ENCODE results near the gene XRN1. TPM values are rescaled to one million over a fixed set of nuclear protein-coding genes. Genes with fewer than 3 reads are reported as not detected.
"Not testable (repeated sequence)": the region's sequence is repeated elsewhere in the genome, so short reads cannot be mapped to it uniquely, and the experiment has no call there.

XRN1 gene
- total RNA-seq, 4 donors from 2014 or later = 23.4 to 48.1 (median 41.2) TPM

DNA sequence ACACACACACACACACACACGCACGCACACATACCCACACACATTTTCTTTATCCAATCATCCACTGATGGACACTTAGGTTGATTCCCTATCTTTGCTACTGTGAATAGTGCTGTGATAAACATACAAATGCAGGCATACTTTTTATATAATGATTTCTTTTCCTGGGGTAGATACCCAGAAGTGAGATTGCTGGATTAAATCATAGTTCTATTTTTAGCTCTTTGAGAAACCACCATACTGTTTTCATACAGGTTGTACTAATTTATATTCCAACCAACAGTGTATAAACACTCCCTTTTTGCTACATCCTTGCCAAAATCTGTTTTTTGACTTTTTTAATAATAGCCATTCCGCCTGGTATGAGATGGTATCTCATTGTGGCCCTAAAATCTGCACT is 127.9 kb downstream of the XRN1 start:
- TF ChIP-seq POLR2A (IDR thresholded peaks at IDR 0.05) (no peak), EP300 (IDR thresholded peaks at IDR 0.05) (no peak)
- TF ChIP-seq, protein P1, sequence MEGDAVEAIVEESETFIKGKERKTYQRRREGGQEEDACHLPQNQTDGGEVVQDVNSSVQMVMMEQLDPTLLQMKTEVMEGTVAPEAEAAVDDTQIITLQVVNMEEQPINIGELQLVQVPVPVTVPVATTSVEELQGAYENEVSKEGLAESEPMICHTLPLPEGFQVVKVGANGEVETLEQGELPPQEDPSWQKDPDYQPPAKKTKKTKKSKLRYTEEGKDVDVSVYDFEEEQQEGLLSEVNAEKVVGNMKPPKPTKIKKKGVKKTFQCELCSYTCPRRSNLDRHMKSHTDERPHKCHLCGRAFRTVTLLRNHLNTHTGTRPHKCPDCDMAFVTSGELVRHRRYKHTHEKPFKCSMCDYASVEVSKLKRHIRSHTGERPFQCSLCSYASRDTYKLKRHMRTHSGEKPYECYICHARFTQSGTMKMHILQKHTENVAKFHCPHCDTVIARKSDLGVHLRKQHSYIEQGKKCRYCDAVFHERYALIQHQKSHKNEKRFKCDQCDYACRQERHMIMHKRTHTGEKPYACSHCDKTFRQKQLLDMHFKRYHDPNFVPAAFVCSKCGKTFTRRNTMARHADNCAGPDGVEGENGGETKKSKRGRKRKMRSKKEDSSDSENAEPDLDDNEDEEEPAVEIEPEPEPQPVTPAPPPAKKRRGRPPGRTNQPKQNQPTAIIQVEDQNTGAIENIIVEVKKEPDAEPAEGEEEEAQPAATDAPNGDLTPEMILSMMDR (IDR thresholded peaks at IDR 0.05) = no peak
- H3K27ac ChIP-seq = no peak overlapping the region
- peaks cover 0 to 66% (median 0%) of the 10 kb centered on the region in 3 donors for H3K36me3 ChIP-seq
- H3K9me3 ChIP-seq = no peaks in the 10 kb centered on the region
- 92 to 98% methylated on average over 3 of the region's 3 CpGs for WGBS, 2 donors
- no peak overlapping the region for H3K4me3 ChIP-seq
- no peak for DNase-seq (ENCODE audit: low spot score in 2 of 2)
- no peaks in the 10 kb centered on the region for H3K4me1 ChIP-seq
- no peaks in the 10 kb centered on the region for H3K27me3 ChIP-seq

DNA sequence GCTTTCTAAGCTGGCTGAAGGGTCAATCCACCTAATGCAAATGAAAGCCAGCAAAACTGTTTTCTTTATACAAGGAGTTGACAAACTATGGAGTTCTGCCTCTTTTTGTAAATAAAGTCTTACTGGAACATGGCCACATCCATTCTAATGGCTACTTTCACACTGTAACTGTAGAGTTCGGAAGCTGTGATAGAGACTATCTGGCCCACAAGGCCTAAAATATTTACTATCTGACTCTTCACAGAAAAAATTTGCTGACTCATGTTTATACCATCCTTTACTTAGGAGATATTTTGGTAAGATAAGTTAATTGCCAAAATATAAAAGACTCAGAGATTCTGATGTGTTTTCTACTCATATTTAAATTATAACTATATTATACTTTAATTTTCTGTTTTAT is 128.7 kb downstream of the XRN1 start:
- no peaks in the 10 kb centered on the region for H3K9me3 ChIP-seq
- 85 to 91% methylated on average over 1 of the region's 1 CpG for WGBS, 2 donors

DNA sequence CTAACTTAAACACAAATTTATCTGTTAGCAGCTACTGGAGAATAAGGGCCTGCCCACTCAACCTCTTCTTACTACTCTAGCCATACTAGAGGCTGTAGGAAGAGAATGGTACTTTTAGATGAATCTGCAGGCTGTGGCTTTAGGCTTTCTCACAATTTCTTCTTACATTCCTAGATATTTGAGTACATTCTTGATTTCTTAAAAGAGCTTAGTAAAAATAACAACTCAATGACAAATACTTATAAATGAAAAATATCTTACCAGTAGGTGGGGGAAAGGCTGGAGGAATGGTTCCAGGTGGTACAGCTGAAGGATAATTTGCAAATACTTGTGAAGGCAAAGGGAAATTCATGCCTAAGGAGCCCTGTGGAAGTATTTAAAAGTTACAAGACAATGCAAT is 129.5 kb downstream of the XRN1 start:
- TF ChIP-seq POLR2A (IDR thresholded peaks at IDR 0.05) (no peak), EP300 (IDR thresholded peaks at IDR 0.05) (no peak)
- TF ChIP-seq, protein P1 (IDR thresholded peaks at IDR 0.05) = no peak
- H3K27me3 ChIP-seq = no peaks in the 10 kb centered on the region

More for the DNA sequence above, 128.7 kb downstream of the XRN1 start:
- H3K4me3 ChIP-seq = no peak overlapping the region
- H3K36me3 ChIP-seq = peaks cover 0 to 67% (median 0%) of the 10 kb centered on the region in 3 donors
- H3K27ac ChIP-seq = no peak overlapping the region
- no peaks in the 10 kb centered on the region for H3K27me3 ChIP-seq
- no peak for TF ChIP-seq POLR2A (IDR thresholded peaks at IDR 0.05)
- TF ChIP-seq, protein P1 (IDR thresholded peaks at IDR 0.05) = no peak
- TF ChIP-seq EP300 (IDR thresholded peaks at IDR 0.05) = no peak
- no peaks in the 10 kb centered on the region for H3K4me1 ChIP-seq
- DNase-seq (ENCODE audit: low spot score in 2 of 2) = no peak

DNA sequence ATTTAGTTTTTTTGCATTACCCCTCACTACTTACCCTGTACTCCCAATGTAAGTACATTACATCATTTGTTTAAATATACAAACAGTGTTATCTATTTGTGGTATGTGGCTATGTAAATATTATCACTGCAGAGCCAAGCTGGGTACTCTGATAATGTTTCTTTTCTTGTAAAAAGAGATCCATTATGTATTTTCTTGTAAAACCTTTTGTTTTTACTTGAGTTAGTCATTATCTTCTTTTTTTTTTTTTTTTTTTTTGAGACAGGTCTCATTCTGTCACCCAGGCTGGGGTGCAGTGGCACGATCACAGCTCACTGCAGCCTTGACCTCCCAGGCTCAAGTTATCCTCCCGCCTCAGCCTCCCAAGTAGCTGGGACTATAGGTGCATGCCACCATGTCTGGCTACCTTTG is 131.9 kb downstream of the XRN1 start:
- not testable (repeated sequence) for DNase-seq (ENCODE audit: low spot score in 2 of 2); H3K9me3 ChIP-seq; H3K4me1 ChIP-seq; H3K27ac ChIP-seq; H3K27me3 ChIP-seq; H3K4me3 ChIP-seq
- H3K36me3 ChIP-seq = peaks cover 0 to 76% (median 9%) of the 10 kb centered on the region in 3 donors
- WGBS, 2 donors = 92 to 98% methylated on average over 2 of the region's 2 CpGs

More for the DNA sequence above, 129.5 kb downstream of the XRN1 start:
- Histone ChIP-seq H3K36me3 (peaks cover 0 to 72% (median 4%) of the 10 kb centered on the region in 3 donors), H3K27ac (no peak overlapping the region), H3K4me3 (no peak overlapping the region), H3K9me3 (no peaks in the 10 kb centered on the region), H3K4me1 (no peaks in the 10 kb centered on the region)
- no peak for DNase-seq (ENCODE audit: low spot score in 2 of 2)

DNA sequence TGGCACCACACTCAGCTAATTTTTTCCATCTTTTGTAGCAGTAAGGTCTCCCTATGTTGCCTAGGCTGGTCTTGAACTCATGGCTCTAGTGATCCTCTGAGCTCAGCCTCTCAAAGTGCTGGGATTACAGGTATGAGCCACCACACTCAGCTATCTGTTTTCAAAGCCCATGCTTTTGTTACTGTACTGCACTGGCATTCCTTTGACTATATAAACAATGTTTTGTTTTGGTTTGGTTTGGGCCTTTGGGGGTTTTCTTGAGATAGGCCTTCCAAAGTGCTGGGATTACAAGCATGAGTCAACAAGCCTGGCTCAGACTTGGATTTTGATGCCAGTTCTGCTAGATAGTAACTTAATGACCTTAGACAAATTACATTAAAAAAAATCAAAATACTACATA is 132.8 kb downstream of the XRN1 start:
- peaks cover 0 to 79% (median 9%) of the 10 kb centered on the region in 3 donors for H3K36me3 ChIP-seq

DNA sequence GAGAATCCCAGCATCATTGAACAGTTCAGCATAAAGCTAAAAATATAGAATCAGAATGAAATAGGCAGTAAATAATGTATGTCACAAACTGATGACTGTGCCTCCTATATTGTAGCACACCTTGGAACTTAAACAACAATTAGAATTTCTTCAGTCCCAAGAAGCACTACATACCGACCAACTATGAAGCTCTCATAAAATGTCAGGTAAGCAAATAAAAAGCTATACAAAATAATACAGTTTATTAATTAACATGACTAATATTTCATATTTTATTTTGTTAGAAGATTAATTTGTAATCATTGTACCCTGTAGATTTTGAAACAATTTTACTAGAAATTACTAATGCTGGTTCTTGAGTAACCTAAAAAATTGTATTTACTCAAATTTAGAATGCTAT is 137.4 kb downstream of the XRN1 start:
- 99 to 100% methylated on average over 1 of the region's 1 CpG for WGBS, 2 donors
- Histone ChIP-seq H3K4me3 (no peak overlapping the region), H3K9me3 (no peaks in the 10 kb centered on the region), H3K27ac (no peak overlapping the region), H3K36me3 (peaks cover 0 to 65% (median 9%) of the 10 kb centered on the region in 3 donors), H3K27me3 (no peaks in the 10 kb centered on the region), H3K4me1 (no peaks in the 10 kb centered on the region)
- TF ChIP-seq, protein P1 (IDR thresholded peaks at IDR 0.05) = no peak
- TF ChIP-seq EP300 (IDR thresholded peaks at IDR 0.05) = no peak
- no peak for TF ChIP-seq POLR2A (IDR thresholded peaks at IDR 0.05)
- no peak for DNase-seq (ENCODE audit: low spot score in 2 of 2)

More for the DNA sequence above, 132.8 kb downstream of the XRN1 start:
- TF ChIP-seq EP300 (IDR thresholded peaks at IDR 0.05) (no peak), POLR2A (IDR thresholded peaks at IDR 0.05) (no peak)
- no peak for DNase-seq (ENCODE audit: low spot score in 2 of 2)
- Histone ChIP-seq H3K4me3 (no peak overlapping the region), H3K4me1 (no peaks in the 10 kb centered on the region), H3K27ac (no peak overlapping the region), H3K9me3 (no peaks in the 10 kb centered on the region), H3K27me3 (no peaks in the 10 kb centered on the region)

DNA sequence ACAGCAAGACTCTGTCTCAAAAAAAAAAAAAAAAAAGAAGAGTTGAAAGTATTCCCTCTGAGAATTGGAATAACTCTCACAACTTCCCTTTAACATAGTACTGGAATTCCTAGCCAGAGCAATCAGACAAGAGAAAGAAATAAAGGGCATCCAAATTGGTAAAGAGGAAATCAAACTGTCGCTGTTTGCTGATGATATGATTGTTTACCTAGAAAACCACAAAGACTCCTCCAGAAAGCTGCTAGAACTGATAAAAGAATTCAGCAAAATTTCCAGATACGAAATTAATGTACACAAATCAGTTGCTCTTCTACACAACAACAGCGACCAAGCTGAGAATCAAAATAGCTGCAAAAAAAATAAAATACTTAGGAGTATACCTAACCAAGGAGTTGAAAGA is 145.0 kb downstream of the XRN1 start:
- peaks cover 0 to 22% (median 4%) of the 10 kb centered on the region in 4 donors for H3K9me3 ChIP-seq
- not testable (repeated sequence) for H3K27ac ChIP-seq; H3K27me3 ChIP-seq; H3K4me3 ChIP-seq; DNase-seq (ENCODE audit: low spot score in 2 of 2); H3K4me1 ChIP-seq
- H3K36me3 ChIP-seq = peaks cover 0 to 25% (median 0%) of the 10 kb centered on the region in 3 donors
- WGBS, 2 donors = 95 to 96% methylated on average over 3 of the region's 3 CpGs
